Neural progenitor cell (in vitro differentiated cells): Measurements from ENCODE around the gene CYP1A2. TPM values are rescaled to one million over a fixed set of nuclear protein-coding genes. Genes with fewer than 3 reads are reported as not detected.
A peak's percentile ranks its signal among the peaks of the same experiment; 100 is the strongest.

ENCODE experiments used
- DNase-seq: peaks from one replicate; pipeline ENCODE4 v3.0.0-alpha.2; 2016; ENCODE audit warnings: low spot score
- H2AFZ ChIP-seq: fragments of 200-600 bp; sonication (generic); replicated peaks from 2 replicates; pipeline ENCODE4 v1.6.1; 2016; ENCODE audit warnings: antibody characterized with exemption
- H3F3A ChIP-seq: fragments of 200-600 bp; sonication (generic); 2 replicates; pipeline ENCODE4 v1.6.1; 2016; ENCODE audit warnings: antibody characterized with exemption, low read depth
- H3K27ac ChIP-seq: fragments of 200-600 bp; sonication (generic); 2 replicates; pipeline ENCODE4 v1.5.1; 2016; ENCODE audit warnings: mild to moderate bottlenecking
- H3K27me3 ChIP-seq: fragments of 200-600 bp; sonication (generic); 2 replicates; pipeline ENCODE4 v1.6.1; 2016; ENCODE audit warnings: mild to moderate bottlenecking, moderate library complexity
- H3K36me3 ChIP-seq: fragments of 200-600 bp; sonication (generic); 2 replicates; pipeline ENCODE4 v1.5.1; 2016
- H3K4me1 ChIP-seq: fragments of 200-600 bp; sonication (generic); 2 replicates; pipeline ENCODE4 v1.6.1; 2016; ENCODE audit warnings: mixed run types
- H3K4me2 ChIP-seq: fragments of 200-600 bp; sonication (generic); 2 replicates; pipeline ENCODE4 v1.6.1; 2016
- H3K4me3 ChIP-seq: fragments of 200-600 bp; sonication (generic); 2 replicates; pipeline ENCODE4 v1.5.1; 2016
- H3K79me2 ChIP-seq: fragments of 200-600 bp; sonication (generic); 2 replicates; pipeline ENCODE4 v1.6.1; 2016; ENCODE audit warnings: low read depth
- H3K9ac ChIP-seq: fragments of 200-600 bp; sonication (generic); 2 replicates; pipeline ENCODE4 v1.6.1; 2016
- H3K9me3 ChIP-seq: fragments of 200-600 bp; sonication (generic); 2 replicates; pipeline ENCODE4 v1.5.1; 2016; ENCODE audit warnings: low read depth
- H4K20me1 ChIP-seq: fragments of 200-600 bp; sonication (generic); 2 replicates; pipeline ENCODE4 v1.6.1; 2016; ENCODE audit warnings: low read depth
- H3K27ac Mint-ChIP-seq: 3 replicates; pipeline ENCODE4 v1.8.0; 2021; ENCODE audit warnings: mixed read lengths
- H3K27me3 Mint-ChIP-seq: 2 replicates; pipeline ENCODE4 v1.8.0; 2022; ENCODE audit warnings: low read depth, mild to moderate bottlenecking, inconsistent platforms, moderate library complexity, mixed read lengths; ENCODE audit not compliant: insufficient read depth
- H3K36me3 Mint-ChIP-seq: 3 replicates; pipeline ENCODE4 v1.8.0; 2021; ENCODE audit warnings: mixed read lengths
- H3K4me1 Mint-ChIP-seq: 3 replicates; pipeline ENCODE4 v1.8.0; 2021; ENCODE audit warnings: mixed read lengths
- H3K4me3 Mint-ChIP-seq: 3 replicates; pipeline ENCODE4 v1.8.0; 2021; ENCODE audit warnings: mild to moderate bottlenecking, moderate library complexity, mixed read lengths
- H3K9me3 Mint-ChIP-seq: 3 replicates; pipeline ENCODE4 v1.8.0; 2020; ENCODE audit warnings: mixed read lengths
- EZH2 ChIP-seq: fragments of 200-600 bp; sonication (generic); IDR thresholded peaks from 2 replicates; pipeline ENCODE4 v1.6.1; 2017; ENCODE audit warnings: antibody characterized with exemption, mild to moderate bottlenecking, moderate library complexity
- EZH2phosphoT487 ChIP-seq: fragments of 200-600 bp; sonication (generic); IDR thresholded peaks from 2 replicates; pipeline ENCODE4 v1.6.1; 2017; ENCODE audit warnings: antibody characterized with exemption
- microRNA-seq: library from miRNA; unstranded; fragments of <30 nt; microRNA quantifications from one replicate; pipeline ENCODE4, GENCODE V29; 2016
- small RNA-seq: library from RNA; depleted of rRNA; stranded (forward); fragments of <200 nt; gene quantifications from one replicate; pipeline ENCODE3, GENCODE V24; 2015
- total RNA-seq: library from RNA; depleted of rRNA; stranded (reverse); fragments of >200 nt; gene quantifications from 2 replicates; pipeline ENCODE4 v1.2.3, GENCODE V29; 2015; ENCODE audit warnings: low replicate concordance
- TF ChIP-seq, protein P1 (sequence below): fragments of 200-600 bp; sonication (generic); IDR thresholded peaks from 2 replicates; pipeline ENCODE4 v1.5.1; 2017; ENCODE audit warnings: antibody characterized with exemption, mild to moderate bottlenecking

CYP1A2 gene
- total RNA-seq, 1 donor from 2014 or later = not detected

GRCh38 chr15:74802862-74803447 lies 54.3 kb downstream of the CYP1A2 start:
- Histone ChIP-seq H3K79me2 (no peaks in the 10 kb centered on the region), H3K9ac (no peak overlapping the region), H2AFZ (no peak overlapping the region), H3F3A (no peaks in the 10 kb centered on the region), H3K36me3 (no peaks in the 10 kb centered on the region), H3K27ac (no peak overlapping the region), H3K4me2 (no peak overlapping the region), H3K27me3 (no peaks in the 10 kb centered on the region), H3K4me3 (no peak overlapping the region), H4K20me1 (peaks cover 25% of the 10 kb centered on the region), H3K4me1 (no peaks in the 10 kb centered on the region), H3K9me3 (no peaks in the 10 kb centered on the region)
- Mint-ChIP-seq H3K27me3 (peaks cover 3% of the 10 kb centered on the region), H3K36me3 (peaks cover 11% of the 10 kb centered on the region), H3K27ac (no peak overlapping the region), H3K9me3 (no peaks in the 10 kb centered on the region), H3K4me1 (no peaks in the 10 kb centered on the region), H3K4me3 (no peak overlapping the region)
- no peak for DNase-seq
- TF ChIP-seq, protein P1, sequence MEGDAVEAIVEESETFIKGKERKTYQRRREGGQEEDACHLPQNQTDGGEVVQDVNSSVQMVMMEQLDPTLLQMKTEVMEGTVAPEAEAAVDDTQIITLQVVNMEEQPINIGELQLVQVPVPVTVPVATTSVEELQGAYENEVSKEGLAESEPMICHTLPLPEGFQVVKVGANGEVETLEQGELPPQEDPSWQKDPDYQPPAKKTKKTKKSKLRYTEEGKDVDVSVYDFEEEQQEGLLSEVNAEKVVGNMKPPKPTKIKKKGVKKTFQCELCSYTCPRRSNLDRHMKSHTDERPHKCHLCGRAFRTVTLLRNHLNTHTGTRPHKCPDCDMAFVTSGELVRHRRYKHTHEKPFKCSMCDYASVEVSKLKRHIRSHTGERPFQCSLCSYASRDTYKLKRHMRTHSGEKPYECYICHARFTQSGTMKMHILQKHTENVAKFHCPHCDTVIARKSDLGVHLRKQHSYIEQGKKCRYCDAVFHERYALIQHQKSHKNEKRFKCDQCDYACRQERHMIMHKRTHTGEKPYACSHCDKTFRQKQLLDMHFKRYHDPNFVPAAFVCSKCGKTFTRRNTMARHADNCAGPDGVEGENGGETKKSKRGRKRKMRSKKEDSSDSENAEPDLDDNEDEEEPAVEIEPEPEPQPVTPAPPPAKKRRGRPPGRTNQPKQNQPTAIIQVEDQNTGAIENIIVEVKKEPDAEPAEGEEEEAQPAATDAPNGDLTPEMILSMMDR = no peak
- TF ChIP-seq EZH2 (no peak), EZH2phosphoT487 (no peak)

- Mint-ChIP-seq H3K4me3 (peak overlapping the region; percentile 16), H3K4me1 (peaks cover 8% of the 10 kb centered on the region), H3K27ac (peak overlapping the region; percentile 10), H3K9me3 (no peaks in the 10 kb centered on the region), H3K36me3 (peaks cover 11% of the 10 kb centered on the region), H3K27me3 (peaks cover 3% of the 10 kb centered on the region)
- H4K20me1 ChIP-seq = peaks cover 9% of the 10 kb centered on the region
- peaks cover 4% of the 10 kb centered on the region for H3K4me1 ChIP-seq
- no peaks in the 10 kb centered on the region for H3K36me3 ChIP-seq
- no peak overlapping the region for H3K4me3 ChIP-seq
- H3K79me2 ChIP-seq = no peaks in the 10 kb centered on the region
- no peaks in the 10 kb centered on the region for H3K27me3 ChIP-seq
- no peak overlapping the region for H3K4me2 ChIP-seq
- H3K9me3 ChIP-seq = no peaks in the 10 kb centered on the region
- no peak for TF ChIP-seq EZH2
- TF ChIP-seq, protein P1 = no peak
- no peak for TF ChIP-seq EZH2phosphoT487
- no peak overlapping the region for H3K9ac ChIP-seq
- no peak overlapping the region for H3K27ac ChIP-seq
- no peak overlapping the region for H2AFZ ChIP-seq
- H3F3A ChIP-seq = no peaks in the 10 kb centered on the region
- DNase-seq = no peak
These were observed 56.3 kb downstream of the CYP1A2 start for GRCh38 chr15:74804935-74805334.

Small RNAs within 50 kb of the gene (microRNA-seq; reads per million reads assigned to microRNA genes)
- gene MIR4513 = not detected

Small RNAs within 50 kb of the gene (small RNA-seq; reads per million reads assigned to genes)
- not detected for gene MIR4513

Other genes starting within 250 kb of the CYP1A2 start
- gene ARID3B, start 207.6 kb upstream of the CYP1A2 start, total RNA-seq = 31.5 and 72.4 TPM in 2 replicates
- gene CLK3, start 133.0 kb upstream of the CYP1A2 start, total RNA-seq = 66.1 and 106 TPM in 2 replicates
- 16.6 and 24.4 TPM in 2 replicates for gene EDC3, start 52.8 kb upstream of the CYP1A2 start, total RNA-seq
- gene CYP1A1, start 23.3 kb upstream of the CYP1A2 start, total RNA-seq = 0.15 TPM in 1 of 2 replicates, not detected in the other
- gene CSK, start 33.2 kb downstream of the CYP1A2 start, total RNA-seq = 18.3 and 25.4 TPM in 2 replicates
- gene LMAN1L, start 64.0 kb downstream of the CYP1A2 start, total RNA-seq = not detected in 2 replicates
- not detected in 2 replicates for gene CPLX3, start 77.8 kb downstream of the CYP1A2 start, total RNA-seq
- gene ULK3, start 94.3 kb downstream of the CYP1A2 start, total RNA-seq = 22.7 and 37.4 TPM in 2 replicates
- gene SCAMP2, start 124.5 kb downstream of the CYP1A2 start, total RNA-seq = 19.4 and 44.5 TPM in 2 replicates
- 77.7 and 106 TPM in 2 replicates for gene MPI, start 141.2 kb downstream of the CYP1A2 start, total RNA-seq
- gene FAM219B, start 158.0 kb downstream of the CYP1A2 start, total RNA-seq = 120 and 124 TPM in 2 replicates
- gene COX5A, start 189.2 kb downstream of the CYP1A2 start, total RNA-seq = 144 and 200 TPM in 2 replicates
- gene RPP25, start 207.9 kb downstream of the CYP1A2 start, total RNA-seq = 2.5 and 7.2 TPM in 2 replicates
- gene SCAMP5, start 246.7 kb downstream of the CYP1A2 start, total RNA-seq = 16.4 and 24.9 TPM in 2 replicates